AG04450 (cell line): ENCODE measurements around the gene AATK. TPM values are rescaled to one million over a fixed set of nuclear protein-coding genes. Genes with fewer than 3 reads are reported as not detected.

Experiments used
- CTCF ChIA-PET: fragments of 300-600, 350-600 bp; formaldehyde crosslinking; extraction: SDS; loops from one replicate; lab custom pipeline; 2022; ENCODE audit warnings: antibody characterized with exemption, inconsistent platforms; lab: Charles Lee
- POLR2A ChIA-PET: fragments of 350-600 bp; formaldehyde crosslinking; extraction: SDS; loops from one replicate; lab custom pipeline; 2021; ENCODE audit warnings: antibody characterized with exemption, inconsistent platforms; lab: Yijun Ruan, JAX
- DNase-seq: peaks from one replicate; pipeline ENCODE4 v3.0.0-alpha.2; 2011; ENCODE audit warnings: low read depth, low spot score
- H3K27ac ChIP-seq: one replicate; pipeline ENCODE4 v1.5.1; 2012; ENCODE audit warnings: low read depth, low read length, control low read depth
- H3K27me3 ChIP-seq: one replicate; pipeline ENCODE4 v1.6.0; 2012; ENCODE audit warnings: low read length; ENCODE audit not compliant: control insufficient read depth, insufficient read depth
- H3K4me3 ChIP-seq: 2 replicates; pipeline ENCODE4 v1.5.1; 2011; ENCODE audit warnings: mild to moderate bottlenecking, low read depth, low read length, control low read depth
- H3K9me3 ChIP-seq: 2 replicates; pipeline ENCODE4 v1.5.1; 2012; ENCODE audit warnings: low read length; ENCODE audit not compliant: control insufficient read depth, insufficient read depth
- CTCF ChIP-seq: IDR thresholded peaks from 2 replicates; pipeline ENCODE4 v1.5.1; 2011; ENCODE audit warnings: low read depth, low read length, control low read depth, inconsistent platforms
- polyA plus RNA-seq: library from polyadenylated mRNA; depleted of rRNA; stranded (reverse); fragments of >200 nt; gene quantifications from 2 replicates; pipeline ENCODE4 v1.2.3, GENCODE V29; 2011

AATK gene
- polyA plus RNA-seq, 1 experiment: 0.16 TPM

- Histone ChIP-seq H3K4me3 (no peak overlapping the region), H3K27ac (no peak overlapping the region), H3K9me3 (no peaks in the 10 kb centered on the region; the same call in 1 of the 2 replicates), H3K27me3 (no peaks in the 10 kb centered on the region)
- POLR2A ChIA-PET: no interaction called here
- no peak for DNase-seq
- no peak for TF ChIP-seq CTCF
- CTCF ChIA-PET: no interaction called here
These were observed 43.1 kb upstream of the AATK start for GRCh38 chr17:81209141-81209540.

GRCh38 chr17:81208651-81209050 is 42.6 kb upstream of the AATK start:
- H3K4me3 ChIP-seq: no peak overlapping the region
- ChIA-PET CTCF (no interaction called here), POLR2A (no interaction called here)
- H3K27ac ChIP-seq: no peak overlapping the region
- H3K27me3 ChIP-seq: no peaks in the 10 kb centered on the region
- no peaks in the 10 kb centered on the region; the same call in 1 of the 2 replicates for H3K9me3 ChIP-seq
- no peak for TF ChIP-seq CTCF
- DNase-seq: no peak

- ChIA-PET CTCF (no interaction called here), POLR2A (no interaction called here)
- Histone ChIP-seq H3K27me3 (no peaks in the 10 kb centered on the region), H3K4me3 (no peak overlapping the region), H3K9me3 (no peaks in the 10 kb centered on the region; the same call in 1 of the 2 replicates), H3K27ac (no peak overlapping the region)
- no peak for DNase-seq
- TF ChIP-seq CTCF: no peak
These were observed 41.9 kb upstream of the AATK start for GRCh38 chr17:81207610-81208581.

GRCh38 chr17:81206657-81207056 is 40.6 kb upstream of the AATK start:
- Histone ChIP-seq H3K27me3 (no peaks in the 10 kb centered on the region), H3K27ac (no peak overlapping the region), H3K9me3 (no peaks in the 10 kb centered on the region; the same call in 1 of the 2 replicates), H3K4me3 (no peak overlapping the region)
- TF ChIP-seq CTCF: no peak
- no peak for DNase-seq
- ChIA-PET CTCF (no interaction called here), POLR2A (no interaction called here)

- Histone ChIP-seq H3K27me3 (no peaks in the 10 kb centered on the region), H3K27ac (no peak overlapping the region), H3K9me3 (no peaks in the 10 kb centered on the region; the same call in 1 of the 2 replicates), H3K4me3 (no peak overlapping the region)
- no peak for TF ChIP-seq CTCF
- CTCF ChIA-PET: no interaction called here
- DNase-seq: no peak
- POLR2A ChIA-PET: interaction anchor here (0.6 kb wide), 1 partner anchor 33 kb away, joined by 3 read pairs; the partner anchor contains the start of genes NDUFAF8 and TEPSIN
These were observed 40.1 kb upstream of the AATK start for GRCh38 chr17:81206166-81206565.
